ENCODE measurements around the gene FAM98B. TPM values are rescaled to one million over a fixed set of nuclear protein-coding genes. Genes with fewer than 3 reads are reported as not detected.

The FAM98B gene
- polyA plus RNA-seq, 1 donor (not counting 4 experiments of a cell fraction or from before 2014, with no cell fraction given) = 22.2 TPM

DNA sequence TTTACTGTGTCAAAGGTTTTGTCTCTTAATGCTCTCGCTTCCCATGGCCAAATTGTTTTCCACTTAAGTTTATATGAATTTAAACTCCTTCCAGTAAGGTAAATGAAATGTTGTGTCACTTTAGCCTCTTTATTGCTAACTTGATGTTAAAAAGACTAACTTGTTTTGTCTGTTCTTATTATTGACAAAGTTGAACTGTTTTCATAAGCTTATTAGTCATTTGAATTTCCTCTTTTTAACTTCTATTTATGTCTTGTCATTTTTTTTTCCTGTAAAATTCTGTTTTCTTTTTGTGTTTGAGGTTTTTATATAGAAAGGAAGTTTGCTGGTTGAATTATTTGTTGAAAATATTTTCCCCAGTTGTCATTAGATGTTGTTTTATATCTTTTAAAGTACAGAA, 25.8 kb downstream of the FAM98B start:
- no peaks in the 10 kb centered on the region for H3K9me3 ChIP-seq (ENCODE audit: control insufficient read depth, low read depth, low read length)
- dilution Hi-C loops (cut with MboI; ENCODE audit: extremely low pct_ligation_motif_present, low sequenced_read_pairs) = no loop called here
- no peak for FAIRE-seq
- peaks cover 4 to 10% of the 10 kb centered on the region in 2 experiments for H3K36me3 ChIP-seq (ENCODE audit: control insufficient read depth in 2 of 2, extremely low read depth in 1 of 2, insufficient read depth in 2 of 2, low read length in 2 of 2)
- H3K79me2 ChIP-seq (ENCODE audit: control insufficient read depth, insufficient read depth, low read length) = no peaks in the 10 kb centered on the region
- H2AFZ ChIP-seq (ENCODE audit: control insufficient read depth, low read length) = no peak overlapping the region
- H3K4me3 ChIP-seq (ENCODE audit: control insufficient read depth in 2 of 3, extremely low read depth in 1 of 3, insufficient read depth in 2 of 3, low read depth in 1 of 3, low read length in 3 of 3) = no peak overlapping the region
- TF ChIP-seq EZH2 (IDR thresholded peaks at IDR 0.05; ENCODE audit: low read length) (no peak), CTCF (optimal IDR thresholded peaks at IDR 0.05 in 1 of 3, IDR thresholded peaks at IDR 0.05 in 1 of 3, conservative IDR thresholded peaks at IDR 0.05 in 1 of 3; ENCODE audit: extremely low read depth in 1 of 3, insufficient read depth in 2 of 3, low read length in 3 of 3) (no peak)
- no peak overlapping the region for H3K9ac ChIP-seq (ENCODE audit: control insufficient read depth, extremely low read depth, insufficient read depth, low read length)
- H3K27me3 ChIP-seq (ENCODE audit: control insufficient read depth, extremely low read depth, insufficient read depth, low read length) = no peaks in the 10 kb centered on the region
- no peak overlapping the region for H3K27ac ChIP-seq (ENCODE audit: control insufficient read depth, insufficient read depth, low read length)
- H4K20me1 ChIP-seq (ENCODE audit: control insufficient read depth, extremely low read depth, insufficient read depth, low read length) = no peaks in the 10 kb centered on the region
- H3K4me1 ChIP-seq (ENCODE audit: control insufficient read depth, extremely low read depth, insufficient read depth, low read length) = no peaks in the 10 kb centered on the region
- no peak for DNase-seq (ENCODE audit: low read depth, low spot score)
- H3K4me2 ChIP-seq (ENCODE audit: control insufficient read depth, extremely low read depth, insufficient read depth, low read depth, low read length) = no peak overlapping the region
- H3K9me1 ChIP-seq (ENCODE audit: control insufficient read depth, extremely low read depth, insufficient read depth, low read length) = no peaks in the 10 kb centered on the region

DNA sequence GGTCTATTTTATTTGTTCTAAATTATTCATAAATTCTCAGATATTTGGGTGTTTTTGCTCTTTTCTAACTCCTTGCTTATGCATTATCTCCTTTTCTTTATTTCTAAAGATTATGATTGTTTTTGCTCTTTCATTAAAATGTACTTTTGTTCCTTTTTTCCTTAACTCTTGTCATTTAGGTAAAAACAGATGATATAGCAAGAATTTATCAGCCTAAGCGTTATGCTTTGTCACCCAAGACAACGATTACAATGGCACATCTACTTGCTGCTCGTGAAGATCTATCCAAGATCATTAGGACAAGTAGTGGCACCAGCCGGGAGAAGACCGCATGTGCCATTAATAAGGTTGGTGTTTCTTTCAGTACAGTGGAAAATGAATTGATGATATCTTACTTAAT, 27.2 kb downstream of the FAM98B start:
- Histone ChIP-seq H3K4me3 (ENCODE audit: control insufficient read depth in 2 of 3, extremely low read depth in 1 of 3, insufficient read depth in 2 of 3, low read depth in 1 of 3, low read length in 3 of 3) (no peak overlapping the region), H3K4me1 (ENCODE audit: control insufficient read depth, extremely low read depth, insufficient read depth, low read length) (no peaks in the 10 kb centered on the region), H2AFZ (ENCODE audit: control insufficient read depth, low read length) (no peak overlapping the region), H3K9me1 (ENCODE audit: control insufficient read depth, extremely low read depth, insufficient read depth, low read length) (no peaks in the 10 kb centered on the region), H3K36me3 (ENCODE audit: control insufficient read depth in 2 of 2, extremely low read depth in 1 of 2, insufficient read depth in 2 of 2, low read length in 2 of 2) (peaks cover 0 to 2% of the 10 kb centered on the region in 2 experiments), H3K79me2 (ENCODE audit: control insufficient read depth, insufficient read depth, low read length) (no peaks in the 10 kb centered on the region), H3K9me3 (ENCODE audit: control insufficient read depth, low read depth, low read length) (no peaks in the 10 kb centered on the region), H3K27me3 (ENCODE audit: control insufficient read depth, extremely low read depth, insufficient read depth, low read length) (no peaks in the 10 kb centered on the region), H4K20me1 (ENCODE audit: control insufficient read depth, extremely low read depth, insufficient read depth, low read length) (no peaks in the 10 kb centered on the region), H3K9ac (ENCODE audit: control insufficient read depth, extremely low read depth, insufficient read depth, low read length) (no peak overlapping the region), H3K27ac (ENCODE audit: control insufficient read depth, insufficient read depth, low read length) (no peak overlapping the region), H3K4me2 (ENCODE audit: control insufficient read depth, extremely low read depth, insufficient read depth, low read depth, low read length) (no peak overlapping the region)
- no peak for TF ChIP-seq CTCF (optimal IDR thresholded peaks at IDR 0.05 in 1 of 3, IDR thresholded peaks at IDR 0.05 in 1 of 3, conservative IDR thresholded peaks at IDR 0.05 in 1 of 3; ENCODE audit: extremely low read depth in 1 of 3, insufficient read depth in 2 of 3, low read length in 3 of 3)
- TF ChIP-seq EZH2 (IDR thresholded peaks at IDR 0.05; ENCODE audit: low read length) = no peak
- no peak for DNase-seq (ENCODE audit: low read depth, low spot score)
- dilution Hi-C loops (cut with MboI; ENCODE audit: extremely low pct_ligation_motif_present, low sequenced_read_pairs) = no loop called here
- FAIRE-seq = no peak
